ENCODE measurements around the gene EFNA5.
"Not testable (repeated sequence)": the region's sequence is repeated elsewhere in the genome, so short reads cannot be mapped to it uniquely, and the experiment has no call there.

Gene EFNA5

GRCh38 chr5:107514305-107514704, 156.4 kb downstream of the EFNA5 start:
- no peak for DNase-seq

DNA sequence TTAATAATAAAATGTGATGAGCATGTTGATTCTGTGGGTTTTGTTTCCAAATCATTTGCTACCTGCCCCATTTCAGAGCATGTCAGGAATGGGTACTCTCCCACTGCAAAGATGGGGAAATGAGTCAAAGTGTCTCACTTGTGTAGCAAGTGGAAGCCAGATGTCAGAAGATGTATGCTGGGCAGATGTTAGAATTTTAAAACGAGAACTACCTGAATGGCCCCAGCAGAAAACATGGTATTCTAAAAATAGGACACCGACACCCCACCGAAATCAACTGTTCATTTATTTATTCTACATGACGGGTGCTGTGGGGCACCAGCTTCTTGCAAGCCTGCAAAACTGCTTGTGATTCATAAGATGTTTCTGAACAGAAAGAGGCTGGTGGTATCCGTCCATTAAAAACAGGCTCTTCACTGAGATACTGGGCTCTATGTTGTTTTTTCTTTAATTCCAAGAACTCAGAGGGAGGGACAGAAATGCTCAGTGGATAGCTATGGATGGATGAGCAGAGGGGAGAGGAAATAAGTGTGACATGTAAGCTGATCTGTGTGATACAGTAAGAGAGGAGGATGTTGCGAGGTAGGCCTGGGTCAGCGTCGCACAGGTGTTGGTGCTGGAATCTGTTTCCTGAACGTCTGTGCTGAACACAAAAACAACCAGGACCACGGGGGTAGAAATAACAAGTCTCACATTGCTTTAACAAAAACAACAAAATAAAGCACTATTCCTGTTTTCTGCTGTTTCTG, 157.2 kb downstream of the EFNA5 start:
- no peak for DNase-seq

DNA sequence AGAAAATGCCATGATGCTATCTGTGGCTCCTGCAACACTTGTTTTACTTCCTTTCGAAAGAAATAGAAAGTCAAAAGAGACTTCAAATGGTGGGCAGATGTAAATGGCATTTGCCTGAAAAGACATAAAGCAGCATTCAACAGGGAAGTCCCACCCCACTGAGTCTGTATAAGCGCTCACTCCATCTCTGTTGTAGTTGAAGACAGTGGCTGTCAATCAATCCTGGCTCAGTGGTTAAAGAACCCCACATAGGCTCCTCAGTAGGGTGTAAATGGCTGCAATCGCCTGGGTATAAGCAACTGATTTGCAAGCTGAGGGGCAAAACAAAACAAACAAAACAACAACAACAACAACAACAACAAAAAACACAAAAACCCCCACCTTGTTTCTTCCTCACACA, 158.7 kb downstream of the EFNA5 start:
- DNase-seq: no peak

- DNase-seq: no peak
Observed at GRCh38 chr5:107510125-107510524, 160.6 kb downstream of the EFNA5 start.

GRCh38 chr5:107508097-107508496, 162.6 kb downstream of the EFNA5 start:
- no peak for DNase-seq

DNA sequence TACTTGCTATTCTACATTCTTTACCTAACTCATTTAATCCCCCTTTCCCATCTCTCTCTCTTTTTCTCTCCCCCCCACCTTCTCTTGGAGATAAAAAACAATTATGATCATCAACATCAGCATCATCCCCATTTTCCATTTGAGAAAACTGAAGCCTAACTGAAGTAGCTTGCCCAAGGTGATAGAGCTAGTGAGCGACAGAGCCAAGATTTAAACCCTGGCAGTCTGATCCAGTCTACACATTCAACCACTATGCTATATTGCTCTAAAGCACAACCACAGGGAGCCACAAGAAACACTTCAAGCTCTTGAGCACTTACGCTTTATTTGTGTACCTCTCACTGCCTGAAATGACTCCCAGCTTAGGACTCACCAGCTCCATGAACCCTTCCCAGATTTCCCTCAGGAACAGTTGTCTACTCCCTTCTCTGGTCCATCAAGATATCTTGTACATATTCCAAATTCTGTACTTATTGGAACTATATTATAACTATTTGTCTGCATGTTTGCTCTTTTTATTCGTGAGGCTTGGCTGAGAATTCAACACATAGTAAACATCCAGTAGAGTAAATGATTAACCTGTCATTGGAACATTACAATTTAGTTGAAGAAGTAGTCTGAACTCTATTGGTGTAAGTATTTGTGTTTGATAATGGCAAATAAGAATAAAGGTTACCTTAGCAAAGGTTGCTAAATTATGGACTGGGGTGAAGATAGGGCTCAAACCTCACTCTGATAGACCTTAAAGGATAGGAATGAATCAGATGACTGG, 164.8 kb downstream of the EFNA5 start:
- no peak for DNase-seq

GRCh38 chr5:107504424-107504823, 166.3 kb downstream of the EFNA5 start:
- DNase-seq: no peak

GRCh38 chr5:107502676-107503060, 168.1 kb downstream of the EFNA5 start:
- DNase-seq: no peak

- no peak for DNase-seq
Observed at GRCh38 chr5:107501965-107502675, 168.6 kb downstream of the EFNA5 start.

- DNase-seq: no peak
Observed at GRCh38 chr5:107500840-107501239, 169.9 kb downstream of the EFNA5 start.

GRCh38 chr5:107500347-107500746, 170.4 kb downstream of the EFNA5 start:
- DNase-seq: no peak

DNA sequence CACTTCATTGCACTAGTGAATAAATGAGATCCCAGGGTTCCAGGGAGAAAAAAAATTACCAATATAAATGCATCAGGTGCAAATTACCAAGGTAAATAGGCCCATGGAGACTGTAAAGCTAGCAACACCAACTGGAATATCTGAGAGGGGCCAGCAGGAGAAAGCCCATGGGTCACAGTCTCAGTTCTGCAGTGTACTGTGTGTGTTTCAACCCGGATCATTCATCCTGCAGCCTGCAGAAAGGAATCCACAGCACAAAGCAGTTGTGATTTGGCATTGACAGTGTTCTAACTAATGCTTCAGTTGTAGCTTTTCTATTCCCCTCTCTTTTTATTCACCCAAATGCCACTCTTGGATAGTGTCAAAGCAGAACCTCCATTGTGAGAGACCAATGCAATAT, 171.0 kb downstream of the EFNA5 start:
- no peak for DNase-seq

DNA sequence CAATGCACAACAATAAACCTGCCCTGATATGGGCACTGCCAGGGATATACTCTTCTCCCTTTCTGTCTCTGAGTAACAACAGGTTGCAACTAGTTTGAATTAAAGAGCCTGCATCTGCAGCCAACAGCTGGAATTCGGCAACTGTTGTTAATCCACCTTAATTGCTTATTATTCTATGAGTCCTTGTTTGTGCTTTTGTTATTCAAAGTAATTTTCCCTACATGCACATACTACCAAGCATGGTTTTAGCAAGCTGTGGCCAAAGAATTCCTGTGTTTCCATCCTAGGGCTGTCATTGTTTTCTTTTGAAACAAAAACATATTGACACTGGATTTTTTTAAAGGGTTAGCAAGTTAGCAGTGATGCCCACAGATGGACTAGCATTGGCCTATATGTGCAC, 171.5 kb downstream of the EFNA5 start:
- no peak for DNase-seq

GRCh38 chr5:107496466-107496865, 174.3 kb downstream of the EFNA5 start:
- DNase-seq: no peak

DNA sequence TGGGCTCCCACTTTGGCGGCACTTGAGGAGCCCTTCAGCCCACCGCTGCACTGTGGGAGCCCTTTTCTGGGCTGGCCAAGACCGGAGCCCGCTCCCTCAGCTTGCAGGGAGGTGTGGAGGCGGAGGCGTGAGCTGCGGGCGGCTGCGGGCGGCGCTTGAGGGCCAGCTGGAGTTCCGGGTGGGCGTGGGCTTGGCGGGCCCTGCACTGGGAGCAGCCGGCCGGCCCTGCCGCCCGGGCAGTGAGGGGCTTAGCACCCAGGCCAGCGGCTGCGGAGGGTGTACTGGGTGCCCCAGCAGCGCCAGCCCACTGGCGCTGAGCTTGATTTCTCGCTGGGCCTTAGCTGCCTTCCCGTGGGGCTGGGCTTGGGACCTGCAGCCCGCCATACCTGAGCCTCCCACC, 176.6 kb downstream of the EFNA5 start:
- not testable (repeated sequence) for DNase-seq

DNA sequence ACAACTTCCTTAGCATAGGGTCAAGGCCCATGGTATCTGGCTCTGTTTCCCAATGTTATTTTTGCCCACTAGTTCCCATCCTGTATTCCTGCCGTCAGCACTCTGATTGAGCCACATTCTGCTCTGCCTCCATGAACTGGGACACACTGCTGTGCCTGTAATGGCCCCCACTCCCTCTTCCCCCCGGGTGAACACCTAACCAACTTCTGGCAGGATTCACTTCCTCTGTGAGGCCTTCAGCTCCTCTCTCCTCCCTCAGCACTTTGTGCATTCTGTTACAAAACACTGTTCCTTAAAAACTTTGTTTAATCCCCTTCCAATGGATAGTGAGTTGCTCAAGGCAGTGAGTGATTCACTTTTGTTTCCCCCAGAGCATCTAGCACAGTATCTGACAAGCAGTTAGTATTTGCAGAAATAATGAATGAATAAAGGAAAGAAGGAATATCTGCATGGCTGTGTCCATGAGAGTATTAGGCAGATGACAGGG, 183.6 kb downstream of the EFNA5 start:
- no peak for DNase-seq

DNA sequence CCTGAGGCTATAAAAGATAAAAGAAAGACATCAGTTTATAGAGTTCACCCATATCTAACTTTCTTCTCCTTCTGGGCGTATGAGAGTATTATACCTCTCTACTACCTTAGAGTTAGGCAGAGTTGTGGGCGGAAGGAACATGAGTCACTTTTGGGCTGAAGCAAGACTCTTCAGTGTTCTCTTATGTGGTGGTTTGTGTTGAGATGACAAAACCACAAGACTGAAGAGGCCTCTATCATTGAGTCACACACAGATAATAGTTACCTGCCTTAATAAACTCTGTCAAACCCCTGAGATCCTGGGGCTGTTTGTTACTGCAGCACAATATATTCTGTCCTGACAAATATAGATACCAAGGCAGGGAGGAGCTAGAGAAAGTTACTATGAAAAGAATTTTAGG, 184.2 kb downstream of the EFNA5 start:
- DNase-seq: no peak

- DNase-seq: no peak
Observed at GRCh38 chr5:107485184-107485583, 185.6 kb downstream of the EFNA5 start.

DNA sequence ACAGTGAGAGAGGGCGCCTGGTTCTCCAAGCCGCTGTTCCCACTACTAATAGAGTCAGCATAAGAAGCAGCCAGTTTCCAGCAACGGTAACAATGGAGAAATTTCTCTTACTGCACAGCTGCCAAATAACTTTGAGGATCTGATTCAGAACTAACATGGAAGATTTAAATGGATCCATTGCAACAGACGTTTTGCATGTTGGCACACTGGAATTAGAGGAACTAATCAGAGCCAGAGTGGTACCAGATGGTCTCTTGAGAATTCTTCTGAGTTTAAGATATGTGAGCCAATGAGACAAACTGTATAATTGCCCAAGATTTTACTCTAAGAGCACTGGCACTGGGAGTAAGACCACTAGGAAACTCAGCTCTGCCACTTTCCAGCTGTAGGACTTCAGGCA, 186.5 kb downstream of the EFNA5 start:
- DNase-seq: no peak

- DNase-seq: no peak
Observed at GRCh38 chr5:107483231-107484024, 187.3 kb downstream of the EFNA5 start.

DNA sequence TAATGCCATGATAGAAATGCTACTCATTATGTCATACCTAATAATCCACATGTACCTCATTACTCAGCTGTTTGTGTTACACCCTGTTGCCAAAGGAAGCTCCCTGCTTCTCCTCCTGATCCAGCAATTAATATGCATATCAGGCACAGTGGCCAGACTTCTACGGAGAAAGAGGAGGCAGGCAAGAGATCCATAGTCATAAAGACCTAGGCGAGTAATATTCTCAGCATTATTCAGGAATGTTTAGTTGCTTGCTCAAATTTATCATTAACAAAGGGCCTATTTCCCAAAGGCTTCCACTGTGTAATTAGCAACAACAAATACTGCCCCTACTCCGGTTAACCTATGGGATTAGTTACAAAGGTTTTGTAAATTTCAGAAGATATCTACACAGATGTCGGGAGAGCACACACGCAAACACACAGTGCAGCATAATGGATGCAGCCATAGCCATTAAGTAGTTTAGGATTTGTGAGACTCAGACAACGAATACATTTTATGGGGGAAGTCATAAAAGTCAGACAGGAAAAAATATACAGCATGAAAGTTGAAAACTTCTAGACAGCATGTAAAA, 192.6 kb downstream of the EFNA5 start:
- DNase-seq: no peak

DNA sequence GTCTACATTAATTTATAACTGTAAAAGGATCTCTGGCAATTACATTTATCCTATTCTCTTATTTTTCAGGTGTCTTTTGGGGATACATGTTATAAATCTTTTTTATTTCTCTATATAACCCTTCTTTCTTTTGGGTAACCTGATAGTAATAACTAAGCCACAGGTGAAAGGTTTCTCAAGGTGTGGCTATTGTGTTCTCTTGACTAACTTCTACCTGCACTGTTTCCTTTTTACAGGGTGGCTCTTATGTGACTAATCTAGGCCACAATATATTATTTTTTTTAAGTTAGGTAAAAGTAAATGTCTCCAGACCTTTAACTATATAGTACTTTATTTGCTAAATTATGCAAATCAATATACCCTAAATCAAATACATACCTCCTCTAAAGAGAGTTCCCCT, 193.2 kb downstream of the EFNA5 start:
- DNase-seq: no peak
